Hematopoietic multipotent progenitor cell treated with erythropoietin and hydrocortisone succinate and interleukin-3 and kit ligand, for 15 days (in vitro differentiated cells): ENCODE results near the gene SLC6A14.

ENCODE experiments used
- DNase-seq: peaks from one replicate; pipeline ENCODE4 v3.0.0-alpha.2; 2015; ENCODE audit warnings: low spot score

SLC6A14 gene

GRCh38 chrX:116436358-116436816 is at the start of gene SLC6A14:
SLC6A14 (plus strand) TSS chrX:116436606; CDS start chrX:116436710, 104 bp downstream.
- no peak for DNase-seq

- DNase-seq, result no peak
These were observed 40.7 kb upstream of the SLC6A14 start for GRCh38 chrX:116395752-116396151.

GRCh38 chrX:116399681-116400080 is 36.7 kb upstream of the SLC6A14 start:
- DNase-seq, result no peak

GRCh38 chrX:116409219-116409618 is 27.2 kb upstream of the SLC6A14 start:
- no peak for DNase-seq

GRCh38 chrX:116413273-116413672 is 23.1 kb upstream of the SLC6A14 start:
- no peak for DNase-seq

- no peak for DNase-seq
These were observed 19.2 kb upstream of the SLC6A14 start for GRCh38 chrX:116417214-116417613.

GRCh38 chrX:116417968-116418367 is 18.4 kb upstream of the SLC6A14 start:
- DNase-seq, result no peak

GRCh38 chrX:116427978-116428377 is 8.4 kb upstream of the SLC6A14 start:
- DNase-seq, result no peak

GRCh38 chrX:116435597-116435996 is 809 bp upstream of the SLC6A14 start:
- DNase-seq, result no peak

GRCh38 chrX:116449156-116449555 is 12.8 kb downstream of the SLC6A14 start:
- no peak for DNase-seq

GRCh38 chrX:116462822-116463221 is 26.4 kb downstream of the SLC6A14 start, which contains the start of gene CT83:
CT83 (minus strand) TSS chrX:116462976; CDS start chrX:116462856, 120 bp downstream.
- DNase-seq, result no peak

- no peak for DNase-seq
These were observed 43.7 kb downstream of the SLC6A14 start for GRCh38 chrX:116480059-116480458.

GRCh38 chrX:116490104-116490503 is 53.7 kb downstream of the SLC6A14 start:
- DNase-seq, result no peak

- no peak for DNase-seq
These were observed 56.9 kb downstream of the SLC6A14 start for GRCh38 chrX:116493271-116493670.

GRCh38 chrX:116499780-116500179 is 63.4 kb downstream of the SLC6A14 start:
- no peak for DNase-seq
